HFFc6 (cell line): Measurements from ENCODE around the gene BNIPL. TPM values are rescaled to one million over a fixed set of nuclear protein-coding genes. Genes with fewer than 3 reads are reported as not detected.

Source experiments
- DNase-seq: peaks from one replicate; pipeline ENCODE4 v3.0.0-alpha.2; 2018
- H3K27ac Mint-ChIP-seq: 2 replicates; pipeline ENCODE4 v1.8.0; 2020; ENCODE audit warnings: mild to moderate bottlenecking, mixed read lengths
- H3K27me3 Mint-ChIP-seq: 2 replicates; pipeline ENCODE4 v1.8.0; 2021; ENCODE audit warnings: mild to moderate bottlenecking, moderate library complexity, mixed read lengths; ENCODE audit not compliant: insufficient read depth
- H3K36me3 Mint-ChIP-seq: 2 replicates; pipeline ENCODE4 v1.8.0; 2021; ENCODE audit warnings: low read depth, mixed read lengths
- H3K4me1 Mint-ChIP-seq: 2 replicates; pipeline ENCODE4 v1.8.0; 2020; ENCODE audit warnings: low read depth, mixed read lengths
- H3K4me3 Mint-ChIP-seq: 2 replicates; pipeline ENCODE4 v1.8.0; 2020; ENCODE audit warnings: mild to moderate bottlenecking, moderate library complexity, mixed read lengths
- H3K9me3 Mint-ChIP-seq: 2 replicates; pipeline ENCODE4 v1.8.0; 2020; ENCODE audit warnings: mild to moderate bottlenecking, mixed read lengths
- CTCF ChIP-seq: fragments of 200-600 bp; sonication (generic); IDR thresholded peaks from 2 replicates; pipeline ENCODE4 v1.5.0; 2021; ENCODE audit warnings: antibody characterized with exemption, mild to moderate bottlenecking
- total RNA-seq, 6 experiments: library from RNA; stranded (reverse); fragmentation: NEBNext Ultra II Directional; extraction: Animal tissue kit (Norgen Biotek cat#: 25700); gene quantifications; 2 replicates in 1 of 6; 3 replicates in 5 of 6; pipeline ENCODE4 v1.2.3, GENCODE V29; 2021

BNIPL gene
- total RNA-seq, 6 experiments from 2014 or later: 0.06 to 0.31 (median 0.12) TPM; not detected in 1

- no peak overlapping the region for H3K4me3 Mint-ChIP-seq
- H3K36me3 Mint-ChIP-seq: peaks cover 13% of the 10 kb centered on the region; the same call in 1 of the 2 replicates
- peaks cover 2% of the 10 kb centered on the region for H3K27me3 Mint-ChIP-seq
- H3K9me3 Mint-ChIP-seq: no peaks in the 10 kb centered on the region
- DNase-seq: no peak
- no peak for TF ChIP-seq CTCF
- peaks cover 34% of the 10 kb centered on the region for H3K4me1 Mint-ChIP-seq
- H3K27ac Mint-ChIP-seq: peak overlapping the region; percentile 7; the same call in 1 of the 2 replicates
Observed at GRCh38 chr1:151000408-151000807, 36.0 kb upstream of the BNIPL start.

GRCh38 chr1:151001602-151002001 is 34.8 kb upstream of the BNIPL start:
- Mint-ChIP-seq H3K27ac (no peak overlapping the region), H3K36me3 (peaks cover 13% of the 10 kb centered on the region; the same call in 1 of the 2 replicates), H3K4me3 (no peak overlapping the region), H3K27me3 (peaks cover 3% of the 10 kb centered on the region), H3K9me3 (no peaks in the 10 kb centered on the region), H3K4me1 (peaks cover 46% of the 10 kb centered on the region)
- TF ChIP-seq CTCF: no peak
- DNase-seq: no peak

- Mint-ChIP-seq H3K9me3 (no peaks in the 10 kb centered on the region), H3K4me3 (no peak overlapping the region), H3K27me3 (peaks cover 4% of the 10 kb centered on the region), H3K4me1 (peaks cover 50% of the 10 kb centered on the region), H3K27ac (no peak overlapping the region), H3K36me3 (peaks cover 13% of the 10 kb centered on the region; the same call in 1 of the 2 replicates)
- TF ChIP-seq CTCF: no peak
- DNase-seq: no peak
Observed at GRCh38 chr1:151002051-151002450, 34.3 kb upstream of the BNIPL start.

- Mint-ChIP-seq H3K27me3 (peaks cover 4% of the 10 kb centered on the region), H3K27ac (peak overlapping the region; percentile 54; the same call in 1 of the 2 replicates), H3K4me1 (peaks cover 56% of the 10 kb centered on the region), H3K9me3 (no peaks in the 10 kb centered on the region), H3K36me3 (peaks cover 13% of the 10 kb centered on the region; the same call in 1 of the 2 replicates), H3K4me3 (no peak overlapping the region)
- TF ChIP-seq CTCF: no peak
- DNase-seq: no peak
Observed at GRCh38 chr1:151002611-151003010, 33.8 kb upstream of the BNIPL start.

GRCh38 chr1:151003180-151003579 is 33.2 kb upstream of the BNIPL start:
- Mint-ChIP-seq H3K27me3 (peaks cover 4% of the 10 kb centered on the region), H3K4me3 (no peak overlapping the region), H3K27ac (no peak overlapping the region; the same call in 1 of the 2 replicates), H3K36me3 (peaks cover 13% of the 10 kb centered on the region; the same call in 1 of the 2 replicates), H3K9me3 (no peaks in the 10 kb centered on the region), H3K4me1 (peaks cover 62% of the 10 kb centered on the region)
- TF ChIP-seq CTCF: no peak
- DNase-seq: no peak
